GM23248 (cell line): ENCODE measurements around the gene TNNI2.

Source experiments
- EZH2 ChIP-seq: fragments of 200-600 bp; sonication (generic); IDR thresholded peaks from 2 replicates; pipeline ENCODE4 v1.6.1; 2018; ENCODE audit warnings: antibody characterized with exemption, mild to moderate bottlenecking; ENCODE audit not compliant: insufficient read depth, poor library complexity, severe bottlenecking
- EZH2phosphoT487 ChIP-seq: fragments of 200-600 bp; sonication (generic); IDR thresholded peaks from 2 replicates; pipeline ENCODE4 v1.6.1; 2018; ENCODE audit warnings: antibody characterized with exemption, moderate library complexity, mild to moderate bottlenecking, low read depth; ENCODE audit not compliant: insufficient read depth

DNA sequence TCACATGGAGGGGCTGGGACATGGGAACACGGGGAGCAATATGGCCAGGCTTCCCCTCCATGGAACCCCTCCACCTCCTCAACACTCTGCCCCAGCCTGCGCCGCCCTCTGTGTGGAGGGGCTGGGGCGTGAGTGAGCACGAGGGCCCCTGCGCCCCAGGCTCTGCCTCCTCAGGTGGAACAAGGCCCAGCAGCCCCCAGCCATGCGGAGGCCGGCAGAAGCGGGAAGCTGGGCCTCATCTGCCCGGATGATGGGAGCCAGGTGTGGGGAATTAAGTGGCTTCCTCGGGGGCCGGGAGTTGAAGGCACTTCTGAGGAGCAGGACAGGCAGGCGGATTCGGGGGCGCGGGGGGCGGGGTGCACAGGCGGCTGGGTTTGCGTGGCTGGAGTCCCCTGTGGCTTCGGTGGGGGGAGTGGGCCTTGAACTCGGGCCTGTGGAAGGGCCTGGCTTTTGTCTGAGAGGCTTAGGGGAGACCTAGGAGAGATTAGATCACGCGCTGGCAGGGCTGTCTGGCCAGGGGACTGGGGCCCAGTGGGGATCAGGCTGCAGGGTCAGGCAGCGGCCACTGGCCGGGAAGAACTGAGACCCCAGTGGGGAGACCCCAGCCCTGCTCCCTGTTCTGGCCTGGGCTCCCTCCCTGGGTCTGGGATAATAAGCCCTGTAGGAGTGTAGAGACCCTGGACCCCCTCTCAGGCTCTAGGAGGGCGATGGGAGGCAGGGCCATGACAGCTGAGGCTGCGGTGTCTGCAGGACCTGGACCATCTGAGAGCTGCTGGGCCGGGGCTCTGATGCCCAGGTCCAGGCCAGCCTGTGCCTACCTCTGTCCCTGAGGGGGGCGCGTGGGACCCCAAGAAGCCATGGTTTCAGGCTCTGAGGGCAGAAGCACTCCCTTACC, 39.6 kb downstream of the TNNI2 start:
- TF ChIP-seq EZH2phosphoT487: no peak
- no peak for TF ChIP-seq EZH2
